B cell (primary cell): Measurements from ENCODE around the gene NIP7. TPM values are rescaled to one million over a fixed set of nuclear protein-coding genes. Genes with fewer than 3 reads are reported as not detected.

ENCODE experiments used
- ATAC-seq: fragments of 200-7000 bp; cut with Tn5 transposase; one replicate; pipeline ENCODE4 v1.10.0; 2021; ENCODE audit warnings: low read depth, mild to moderate bottlenecking, moderate number of reproducible peaks, moderate library complexity
- CTCF ChIA-PET: fragments of 350-600 bp; sonication (Branson Sonifier 250); formaldehyde crosslinking; loops from one replicate; lab custom pipeline; 2021; ENCODE audit warnings: antibody characterized with exemption, inconsistent platforms; lab: Charles Lee
- POLR2A ChIA-PET: fragments of 350-600 bp; sonication (Branson Sonifier 250); formaldehyde crosslinking; loops from one replicate; lab custom pipeline; 2021; ENCODE audit warnings: antibody characterized with exemption; lab: Charles Lee
- DNase-seq: peaks from one replicate; pipeline ENCODE4 v3.0.0; 2013
- H2AFZ ChIP-seq: 2 replicates; pipeline ENCODE4 v1.6.1; 2012; ENCODE audit warnings: mild to moderate bottlenecking, low read depth, low read length; ENCODE audit not compliant: insufficient read depth, poor library complexity, severe bottlenecking
- H3K27ac ChIP-seq, 2 donors: 1 replicate in 1 of 2; 2 replicates in 1 of 2; pipeline ENCODE4 v1.5.1; 2012 to 2013; ENCODE audit warnings: low read length in 2 of 2, mild to moderate bottlenecking in 2 of 2, moderate library complexity in 1 of 2
- H3K27me3 ChIP-seq, 4 experiments: fragments of 200-600 bp in 1 of 4; sonication (generic) in 1 of 4; replicated peaks in 1 of 4; 1 replicate in 2 of 4; 2 replicates in 2 of 4; pipeline versions ENCODE4 v1.6.1 to v1.7.0; 2013 to 2016; ENCODE audit warnings: low read length in 3 of 4, mild to moderate bottlenecking in 2 of 4, mixed read lengths in 1 of 4, moderate library complexity in 1 of 4; ENCODE audit not compliant: insufficient read depth in 4 of 4, control insufficient read depth in 3 of 4; ENCODE audit errors: control extremely low read depth in 1 of 4
- H3K36me3 ChIP-seq, 2 experiments: replicated peaks in 1 of 2; 1 replicate in 1 of 2; 2 replicates in 1 of 2; pipeline versions ENCODE4 v1.6.1 to v1.7.1; 2013; ENCODE audit warnings: low read length in 1 of 2; ENCODE audit not compliant: insufficient read depth in 2 of 2, control insufficient read depth in 1 of 2; ENCODE audit errors: control extremely low read depth in 1 of 2, extremely low read depth in 1 of 2
- H3K4me1 ChIP-seq, 2 donors: fragments of 200-600 bp in 1 of 2; sonication (generic) in 1 of 2; 1 replicate in 1 of 2; 2 replicates in 1 of 2; pipeline versions ENCODE4 v1.5.1 to v1.6.1; 2013 to 2017; ENCODE audit warnings: low read length in 2 of 2; ENCODE audit not compliant: control insufficient read depth in 2 of 2, insufficient read depth in 2 of 2
- H3K4me2 ChIP-seq: replicated peaks from 2 replicates; pipeline ENCODE3; 2012; ENCODE audit warnings: mild to moderate bottlenecking, low read depth, low read length; ENCODE audit not compliant: poor library complexity, severe bottlenecking
- H3K4me3 ChIP-seq, 5 experiments: fragments of 200-600 bp in 1 of 5; sonication (generic) in 1 of 5; 1 replicate in 3 of 5; 2 replicates in 2 of 5; pipeline versions ENCODE4 v1.5.1 to v1.7.0; 2011 to 2016; ENCODE audit warnings: low read length in 4 of 5, mild to moderate bottlenecking in 4 of 5, low read depth in 2 of 5, control low read depth in 1 of 5, moderate library complexity in 1 of 5; ENCODE audit not compliant: insufficient read depth in 1 of 5; ENCODE audit errors: control extremely low read depth in 1 of 5, extremely low read depth in 1 of 5
- H3K79me2 ChIP-seq: fragments of 200-600 bp; sonication (generic); one replicate; pipeline ENCODE4 v1.6.0; 2016; ENCODE audit warnings: low read length; ENCODE audit not compliant: control insufficient read depth, insufficient read depth
- H3K9ac ChIP-seq: fragments of 200-600 bp; sonication (generic); 2 replicates; pipeline ENCODE4 v1.6.1; 2017; ENCODE audit warnings: mild to moderate bottlenecking, low read length, moderate library complexity
- H3K9me3 ChIP-seq, 3 donors: one replicate each; pipeline versions ENCODE4 v1.6.1 to v1.7.1; 2013; ENCODE audit warnings: low read length in 2 of 3; ENCODE audit not compliant: control insufficient read depth in 2 of 3, insufficient read depth in 1 of 3; ENCODE audit errors: control extremely low read depth in 1 of 3
- H4K20me1 ChIP-seq: 2 replicates; pipeline ENCODE4 v1.6.0; 2012; ENCODE audit warnings: mild to moderate bottlenecking, low read length; ENCODE audit not compliant: insufficient read depth, control insufficient read depth, poor library complexity, severe bottlenecking
- H3K27ac Mint-ChIP-seq: one replicate; pipeline ENCODE4 v1.8.0; 2021; ENCODE audit warnings: mixed read lengths
- H3K27me3 Mint-ChIP-seq: one replicate; pipeline ENCODE4 v1.8.0; 2021; ENCODE audit warnings: mixed read lengths
- H3K4me1 Mint-ChIP-seq: one replicate; pipeline ENCODE4 v1.8.0; 2021; ENCODE audit warnings: mixed read lengths
- H3K4me3 Mint-ChIP-seq: one replicate; pipeline ENCODE4 v1.8.0; 2021; ENCODE audit warnings: mixed read lengths
- H3K9me3 Mint-ChIP-seq: one replicate; pipeline ENCODE4 v1.8.0; 2022; ENCODE audit warnings: mixed read lengths; ENCODE audit not compliant: insufficient read depth
- EZH2 ChIP-seq: IDR thresholded peaks from 2 replicates; pipeline ENCODE4 v1.6.1; 2012; ENCODE audit warnings: borderline replicate concordance, low read depth, mild to moderate bottlenecking, moderate library complexity, low read length; ENCODE audit not compliant: insufficient read depth, poor library complexity, severe bottlenecking
- WGBS: methylation state at CpG from one replicate; pipeline ENCODE4 v1.1.5; 2013; ENCODE audit warnings: missing lambda C conversion rate; ENCODE audit not compliant: insufficient coverage; 5-methylcytosine and 5-hydroxymethylcytosine counted together
- intact Hi-C: fragments of 100-400 bp; cut with micrococcal nuclease; formaldehyde crosslinking; loops from one replicate; pipeline ENCODE4 v1.10.0; 2022
- polyA plus RNA-seq: library from polyadenylated mRNA; depleted of rRNA; stranded (reverse); fragments of >200 nt; gene quantifications from 2 replicates; pipeline ENCODE4 v1.2.3, GENCODE V29; 2012
- total RNA-seq, 2 donors: library from RNA; stranded (reverse); fragments of 120-200 nt in 1 of 2; gene quantifications; 1 replicate in 1 of 2; 2 replicates in 1 of 2; pipeline versions ENCODE4 v1.2.3 to v1.2.4, GENCODE V29; 2013 to 2022
- TF ChIP-seq, protein P1 (sequence below): fragments of 200-600 bp; IDR thresholded peaks from one replicate; pipeline ENCODE4 v1.8.0; 2022; ENCODE audit warnings: antibody characterized with exemption, mild to moderate bottlenecking

NIP7 gene
- total and polyA plus RNA-seq, 2 donors (not counting 1 experiment from before 2014, with no cell fraction given) = 4.4 to 20.2 TPM

DNA sequence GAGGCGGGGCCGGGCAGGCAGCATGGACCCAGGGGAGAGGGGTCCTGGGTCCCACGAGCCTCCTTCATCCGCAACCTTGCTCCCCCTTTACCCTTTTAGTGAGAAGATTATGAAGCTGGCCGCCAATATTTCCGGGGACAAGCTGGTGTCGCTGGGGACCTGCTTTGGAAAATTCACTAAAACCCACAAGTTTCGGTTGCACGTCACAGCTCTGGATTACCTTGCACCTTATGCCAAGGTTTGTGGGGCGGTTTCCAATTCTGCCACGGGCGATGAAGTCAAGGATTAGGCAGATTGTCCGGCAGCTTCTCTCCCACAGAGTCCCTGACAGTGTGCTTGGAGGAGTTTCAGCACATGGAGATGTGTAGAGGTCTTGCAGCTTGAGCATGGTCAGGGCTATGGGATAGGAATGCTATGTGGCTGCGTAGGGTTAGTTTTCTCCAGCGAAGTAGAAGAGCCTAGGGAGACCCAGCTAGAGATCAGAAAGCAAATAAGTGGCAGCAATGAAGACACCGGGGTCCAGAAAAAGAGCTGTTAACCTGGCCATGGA, 598 bp downstream of the NIP7 start:
- H3K9me3 Mint-ChIP-seq = no peaks in the 10 kb centered on the region
- ChIA-PET CTCF (interaction anchor here (0.6 to 2.0 kb wide), 5 partner anchors 10 to 55 kb away, joined by 3 to 7 read pairs (median 5); partner anchors contain the start of gene PDF), POLR2A (interaction anchor here (0.6 to 1.9 kb wide), 3 partner anchors 10 to 45 kb away, joined by 3 to 11 read pairs (median 3); partner anchors contain the start of gene PDF)
- H3K36me3 ChIP-seq = peaks cover 1 to 26% of the 10 kb centered on the region in 2 experiments
- TF ChIP-seq, protein P1, sequence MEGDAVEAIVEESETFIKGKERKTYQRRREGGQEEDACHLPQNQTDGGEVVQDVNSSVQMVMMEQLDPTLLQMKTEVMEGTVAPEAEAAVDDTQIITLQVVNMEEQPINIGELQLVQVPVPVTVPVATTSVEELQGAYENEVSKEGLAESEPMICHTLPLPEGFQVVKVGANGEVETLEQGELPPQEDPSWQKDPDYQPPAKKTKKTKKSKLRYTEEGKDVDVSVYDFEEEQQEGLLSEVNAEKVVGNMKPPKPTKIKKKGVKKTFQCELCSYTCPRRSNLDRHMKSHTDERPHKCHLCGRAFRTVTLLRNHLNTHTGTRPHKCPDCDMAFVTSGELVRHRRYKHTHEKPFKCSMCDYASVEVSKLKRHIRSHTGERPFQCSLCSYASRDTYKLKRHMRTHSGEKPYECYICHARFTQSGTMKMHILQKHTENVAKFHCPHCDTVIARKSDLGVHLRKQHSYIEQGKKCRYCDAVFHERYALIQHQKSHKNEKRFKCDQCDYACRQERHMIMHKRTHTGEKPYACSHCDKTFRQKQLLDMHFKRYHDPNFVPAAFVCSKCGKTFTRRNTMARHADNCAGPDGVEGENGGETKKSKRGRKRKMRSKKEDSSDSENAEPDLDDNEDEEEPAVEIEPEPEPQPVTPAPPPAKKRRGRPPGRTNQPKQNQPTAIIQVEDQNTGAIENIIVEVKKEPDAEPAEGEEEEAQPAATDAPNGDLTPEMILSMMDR = no peak
- TF ChIP-seq EZH2 = no peak
- H3K9ac ChIP-seq = peak overlapping the region; percentile 96
- ATAC-seq = no peak
- no peaks in the 10 kb centered on the region for H3K27me3 Mint-ChIP-seq
- H3K4me1 Mint-ChIP-seq = peaks cover 41% of the 10 kb centered on the region
- WGBS = 8% methylated on average over 13 of the region's 16 CpGs
- peak overlapping the region; percentile 98 for H3K4me3 Mint-ChIP-seq
- DNase-seq = no peak
- intact Hi-C loops = no loop called here
- H3K9me3 ChIP-seq = no peaks in the 10 kb centered on the region
- H3K4me3 ChIP-seq = peak overlapping the region; percentile 26 to 99 (median 68)
- H4K20me1 ChIP-seq = no peaks in the 10 kb centered on the region
- no peaks in the 10 kb centered on the region for H3K27me3 ChIP-seq
- H3K4me1 ChIP-seq = peaks cover 17 to 27% of the 10 kb centered on the region in 2 donors
- peak overlapping the region; percentile 99 for H2AFZ ChIP-seq
- peak overlapping the region; percentile 98 for H3K27ac Mint-ChIP-seq
- H3K79me2 ChIP-seq = peaks cover 44% of the 10 kb centered on the region
- H3K27ac ChIP-seq = peak overlapping the region; percentile 55 to 87
- peak overlapping the region; percentile 79 for H3K4me2 ChIP-seq

DNA sequence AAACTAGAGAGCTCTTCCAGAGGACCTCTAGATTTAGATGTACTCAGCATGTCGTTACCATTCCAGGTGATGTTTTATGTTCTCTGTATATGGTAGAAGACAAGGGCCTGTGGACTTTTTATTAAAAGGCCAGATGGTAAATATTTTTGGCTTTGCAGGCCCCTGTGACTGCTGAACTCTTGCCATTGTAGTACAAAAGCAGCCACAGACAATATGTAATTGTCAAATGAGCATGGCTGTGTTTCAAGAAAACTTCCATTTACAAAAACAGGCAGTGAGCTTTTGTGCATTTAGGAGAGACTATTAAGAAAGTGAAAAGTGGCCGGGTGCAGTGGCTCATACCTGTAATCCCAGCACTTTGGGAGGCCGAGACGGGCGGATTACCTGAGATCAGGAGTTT, 4.6 kb downstream of the NIP7 start:
- H3K4me3 ChIP-seq = no peak overlapping the region
- Mint-ChIP-seq H3K27ac (no peak overlapping the region), H3K27me3 (no peaks in the 10 kb centered on the region), H3K9me3 (no peaks in the 10 kb centered on the region), H3K4me3 (no peak overlapping the region), H3K4me1 (peaks cover 28% of the 10 kb centered on the region)
- ChIA-PET POLR2A (no interaction called here), CTCF (no interaction called here)
- peaks cover 19% of the 10 kb centered on the region for H3K79me2 ChIP-seq
- no peaks in the 10 kb centered on the region for H3K9me3 ChIP-seq
- H3K27ac ChIP-seq = no peak overlapping the region
- no peak overlapping the region for H3K9ac ChIP-seq
- TF ChIP-seq, protein P1 = no peak
- TF ChIP-seq EZH2 = no peak
- ATAC-seq (no peak), DNase-seq (no peak)
- peaks cover 9% of the 10 kb centered on the region in 2 donors for H3K4me1 ChIP-seq
- H3K4me2 ChIP-seq = no peak overlapping the region
- no peaks in the 10 kb centered on the region for H4K20me1 ChIP-seq
- intact Hi-C loops = no loop called here
- H3K27me3 ChIP-seq = no peaks in the 10 kb centered on the region
- peaks cover 0 to 18% of the 10 kb centered on the region in 2 experiments for H3K36me3 ChIP-seq
- no CpG with 5 or more reads among the region's 5 CpGs for WGBS
- H2AFZ ChIP-seq = no peak overlapping the region
